Activated CD8-positive, alpha-beta memory T cell treated with anti-CD3 and anti-CD28 coated beads, Interleukin-2, amount 50 U/mL, for 24 hours (primary cell): ENCODE measurements around the gene SMARCE1.

Source experiments
- DNase-seq: peaks from one replicate; pipeline ENCODE4 v3.0.0-alpha.2; 2020; ENCODE audit errors: extremely low read depth

Gene SMARCE1

GRCh38 chr17:40647624-40648383, at the start of gene SMARCE1:
Gene SMARCE1 (minus strand): TSS chr17:40647818. CDS start chr17:40645802, 2,016 bp downstream.
- DNase-seq: peak; percentile 24

GRCh38 chr17:40697297-40697696, 49.7 kb upstream of the SMARCE1 start:
- DNase-seq: no peak

GRCh38 chr17:40696651-40697072, 49.0 kb upstream of the SMARCE1 start:
- no peak for DNase-seq

GRCh38 chr17:40695874-40696472, 48.4 kb upstream of the SMARCE1 start:
- DNase-seq: no peak

GRCh38 chr17:40694584-40694983, 47.0 kb upstream of the SMARCE1 start:
- DNase-seq: no peak

- DNase-seq: no peak
Observed at GRCh38 chr17:40687106-40687505, 39.5 kb upstream of the SMARCE1 start.

GRCh38 chr17:40686192-40686591, 38.6 kb upstream of the SMARCE1 start:
- DNase-seq: no peak

GRCh38 chr17:40680998-40681397, 33.4 kb upstream of the SMARCE1 start:
- DNase-seq: no peak

- DNase-seq: no peak
Observed at GRCh38 chr17:40679523-40679907, 31.9 kb upstream of the SMARCE1 start.

GRCh38 chr17:40678902-40679522, 31.4 kb upstream of the SMARCE1 start:
- DNase-seq: no peak

GRCh38 chr17:40675905-40676304, 28.3 kb upstream of the SMARCE1 start:
- no peak for DNase-seq

GRCh38 chr17:40672654-40673053, 25.0 kb upstream of the SMARCE1 start:
- no peak for DNase-seq

- DNase-seq: no peak
Observed at GRCh38 chr17:40671282-40671681, 23.7 kb upstream of the SMARCE1 start.

GRCh38 chr17:40666331-40666730, 18.7 kb upstream of the SMARCE1 start:
- DNase-seq: no peak

- no peak for DNase-seq
Observed at GRCh38 chr17:40664582-40665333, 17.1 kb upstream of the SMARCE1 start, which contains the start of gene KRT222. Gene KRT222 (minus strand): TSS chr17:40665177. CDS start chr17:40665099, 78 bp downstream.

GRCh38 chr17:40663252-40663651, 15.6 kb upstream of the SMARCE1 start:
- DNase-seq: no peak

GRCh38 chr17:40659911-40660310, 12.3 kb upstream of the SMARCE1 start:
- no peak for DNase-seq

- DNase-seq: no peak
Observed at GRCh38 chr17:40658396-40658795, 10.8 kb upstream of the SMARCE1 start.

- DNase-seq: no peak
Observed at GRCh38 chr17:40651939-40652338, 4.3 kb upstream of the SMARCE1 start.

GRCh38 chr17:40648384-40648968, 858 bp upstream of the SMARCE1 start:
- DNase-seq: no peak

- DNase-seq: no peak
Observed at GRCh38 chr17:40646791-40647623, 611 bp downstream of the SMARCE1 start.
